Measurements from ENCODE around the gene KRT37. TPM values are rescaled to one million over a fixed set of nuclear protein-coding genes. Genes with fewer than 3 reads are reported as not detected.

The KRT37 gene
- polyA plus RNA-seq, 1 experiment, result not detected

DNA sequence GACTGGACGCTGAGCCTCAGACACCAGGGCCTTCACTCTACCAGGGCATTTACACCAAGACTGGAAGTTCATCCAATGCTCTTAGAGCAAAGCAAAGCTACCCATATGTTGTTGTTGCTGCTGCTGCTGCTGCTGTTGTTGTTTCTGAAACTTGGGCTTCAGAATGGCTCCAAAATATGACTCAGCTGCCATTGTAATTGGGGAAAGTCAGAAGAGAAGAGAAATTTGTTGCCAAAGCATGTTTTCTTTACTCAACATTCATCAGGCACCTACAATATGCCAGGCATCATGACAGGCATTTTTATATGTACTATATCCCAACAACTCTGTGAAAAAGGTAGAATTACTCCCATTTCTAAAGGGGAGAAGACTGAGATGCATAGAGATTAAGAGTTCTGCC is 30.9 kb upstream of the KRT37 start:
- TF ChIP-seq, protein P1, sequence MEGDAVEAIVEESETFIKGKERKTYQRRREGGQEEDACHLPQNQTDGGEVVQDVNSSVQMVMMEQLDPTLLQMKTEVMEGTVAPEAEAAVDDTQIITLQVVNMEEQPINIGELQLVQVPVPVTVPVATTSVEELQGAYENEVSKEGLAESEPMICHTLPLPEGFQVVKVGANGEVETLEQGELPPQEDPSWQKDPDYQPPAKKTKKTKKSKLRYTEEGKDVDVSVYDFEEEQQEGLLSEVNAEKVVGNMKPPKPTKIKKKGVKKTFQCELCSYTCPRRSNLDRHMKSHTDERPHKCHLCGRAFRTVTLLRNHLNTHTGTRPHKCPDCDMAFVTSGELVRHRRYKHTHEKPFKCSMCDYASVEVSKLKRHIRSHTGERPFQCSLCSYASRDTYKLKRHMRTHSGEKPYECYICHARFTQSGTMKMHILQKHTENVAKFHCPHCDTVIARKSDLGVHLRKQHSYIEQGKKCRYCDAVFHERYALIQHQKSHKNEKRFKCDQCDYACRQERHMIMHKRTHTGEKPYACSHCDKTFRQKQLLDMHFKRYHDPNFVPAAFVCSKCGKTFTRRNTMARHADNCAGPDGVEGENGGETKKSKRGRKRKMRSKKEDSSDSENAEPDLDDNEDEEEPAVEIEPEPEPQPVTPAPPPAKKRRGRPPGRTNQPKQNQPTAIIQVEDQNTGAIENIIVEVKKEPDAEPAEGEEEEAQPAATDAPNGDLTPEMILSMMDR (IDR thresholded peaks at IDR 0.05; ENCODE audit: insufficient read depth, low read depth, low read length), result no peak
- DNase-seq (ENCODE audit: low read depth), result no peak
- no peaks in the 10 kb centered on the region for H3K27me3 ChIP-seq (ENCODE audit: control insufficient read depth, insufficient read depth, low read length)
- POLR2A ChIA-PET, result no interaction called here
- no peaks in the 10 kb centered on the region for H3K36me3 ChIP-seq (ENCODE audit: control insufficient read depth, insufficient read depth, low read length)
- H3K4me3 ChIP-seq (ENCODE audit: low read depth, low read length), result no peak overlapping the region
- CTCF ChIA-PET, result interaction anchor here (1.0 to 1.2 kb wide), 2 partner anchors 37 to 207 kb away, joined by 3 read pairs; no protein-coding TSS in a partner anchor

DNA sequence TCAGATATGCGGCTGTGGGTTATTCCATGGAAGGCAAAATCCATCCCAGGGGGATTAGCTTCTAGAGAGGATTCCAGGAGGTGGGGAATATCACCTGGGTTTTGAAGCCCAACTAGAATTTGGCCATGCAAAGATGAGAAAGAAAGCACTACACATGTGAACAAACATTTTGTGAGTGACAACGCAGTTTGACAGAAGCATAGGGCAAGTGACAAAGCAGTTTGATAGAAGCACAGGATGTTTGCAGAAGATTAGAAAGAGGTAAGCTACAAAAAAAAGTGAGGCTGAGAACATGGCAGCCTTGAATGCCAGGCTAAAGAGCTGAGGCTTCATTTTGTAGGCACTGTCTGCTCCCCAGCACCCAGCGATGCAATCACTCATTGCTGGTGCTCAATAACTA is 28.7 kb upstream of the KRT37 start:
- TF ChIP-seq, protein P1 (IDR thresholded peaks at IDR 0.05; ENCODE audit: insufficient read depth, low read depth, low read length), result no peak
- Histone ChIP-seq H3K27me3 (ENCODE audit: control insufficient read depth, insufficient read depth, low read length) (no peaks in the 10 kb centered on the region), H3K4me3 (ENCODE audit: low read depth, low read length) (no peak overlapping the region), H3K36me3 (ENCODE audit: control insufficient read depth, insufficient read depth, low read length) (no peaks in the 10 kb centered on the region)
- CTCF ChIA-PET, result interaction anchor here (0.7 to 2.0 kb wide), 4 partner anchors 35 to 542 kb away, joined by 3 to 8 read pairs (median 4); no protein-coding TSS in a partner anchor
- DNase-seq (ENCODE audit: low read depth), result no peak
- POLR2A ChIA-PET, result no interaction called here

DNA sequence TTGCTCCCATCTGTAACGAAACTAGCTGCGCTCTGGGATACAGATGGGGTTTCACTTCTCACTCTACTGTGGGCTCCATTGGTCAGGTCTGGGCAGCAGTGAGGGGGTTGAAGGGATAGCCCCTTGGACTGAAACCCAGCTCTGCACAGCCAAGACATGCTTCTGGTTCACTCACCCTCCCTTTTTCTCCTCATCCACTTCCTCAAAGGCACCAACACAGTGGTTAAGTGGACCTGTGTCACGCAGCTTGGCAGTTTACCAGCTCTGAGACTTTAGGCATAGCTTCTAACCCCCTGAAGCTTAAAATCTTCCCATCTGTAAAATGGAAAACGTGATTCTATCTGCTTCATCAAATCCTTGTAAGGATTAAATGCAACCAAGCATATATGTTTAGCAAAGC is 27.9 kb upstream of the KRT37 start:
- no peak for DNase-seq (ENCODE audit: low read depth)
- TF ChIP-seq, protein P1 (IDR thresholded peaks at IDR 0.05; ENCODE audit: insufficient read depth, low read depth, low read length), result no peak
- ChIA-PET POLR2A (no interaction called here), CTCF (interaction anchor here (1.1 to 2.0 kb wide), 3 partner anchors 44 to 541 kb away, joined by 3 to 8 read pairs (median 3); no protein-coding TSS in a partner anchor)
- no peak overlapping the region for H3K4me3 ChIP-seq (ENCODE audit: low read depth, low read length)
- no peaks in the 10 kb centered on the region for H3K36me3 ChIP-seq (ENCODE audit: control insufficient read depth, insufficient read depth, low read length)
- no peaks in the 10 kb centered on the region for H3K27me3 ChIP-seq (ENCODE audit: control insufficient read depth, insufficient read depth, low read length)

DNA sequence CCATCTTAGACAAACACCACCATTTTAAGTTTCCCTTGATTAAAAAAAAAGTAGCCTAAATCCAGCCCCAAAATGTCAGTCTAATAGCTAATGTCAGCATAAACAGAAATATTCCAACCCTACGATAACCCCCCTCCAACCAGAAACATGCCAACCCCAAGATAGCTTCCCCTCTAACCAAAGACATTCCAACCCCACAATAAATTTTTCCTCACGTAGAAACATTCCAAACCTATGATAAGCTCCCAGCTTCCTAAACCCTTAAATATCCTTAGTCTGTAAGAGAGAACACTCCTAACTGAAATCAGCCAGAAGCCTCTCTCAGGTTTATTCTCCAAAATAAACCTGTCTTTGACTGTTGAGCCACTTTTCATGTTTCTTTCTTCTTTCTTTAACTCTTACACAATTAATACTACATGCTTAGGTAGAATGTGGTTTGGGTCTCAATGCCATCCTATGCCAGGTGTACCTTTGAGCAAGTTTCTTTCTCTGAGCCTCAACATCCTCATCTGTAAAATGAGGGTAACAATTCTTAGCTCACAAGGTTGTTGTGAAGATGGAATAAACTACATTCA is 26.9 kb upstream of the KRT37 start:
- peak; percentile 78 for DNase-seq (ENCODE audit: low read depth)
- Histone ChIP-seq H3K36me3 (ENCODE audit: control insufficient read depth, insufficient read depth, low read length) (no peaks in the 10 kb centered on the region), H3K27me3 (ENCODE audit: control insufficient read depth, insufficient read depth, low read length) (no peaks in the 10 kb centered on the region), H3K4me3 (ENCODE audit: low read depth, low read length) (no peak overlapping the region)
- TF ChIP-seq, protein P1 (IDR thresholded peaks at IDR 0.05; ENCODE audit: insufficient read depth, low read depth, low read length), result no peak
- ChIA-PET CTCF (interaction anchor here (0.8 to 0.9 kb wide), 3 partner anchors 47 to 214 kb away, joined by 3 to 5 read pairs (median 3); no protein-coding TSS in a partner anchor), POLR2A (interaction anchor here (0.6 kb wide), 1 partner anchor 83 kb away, joined by 4 read pairs; no protein-coding TSS in a partner anchor)

DNA sequence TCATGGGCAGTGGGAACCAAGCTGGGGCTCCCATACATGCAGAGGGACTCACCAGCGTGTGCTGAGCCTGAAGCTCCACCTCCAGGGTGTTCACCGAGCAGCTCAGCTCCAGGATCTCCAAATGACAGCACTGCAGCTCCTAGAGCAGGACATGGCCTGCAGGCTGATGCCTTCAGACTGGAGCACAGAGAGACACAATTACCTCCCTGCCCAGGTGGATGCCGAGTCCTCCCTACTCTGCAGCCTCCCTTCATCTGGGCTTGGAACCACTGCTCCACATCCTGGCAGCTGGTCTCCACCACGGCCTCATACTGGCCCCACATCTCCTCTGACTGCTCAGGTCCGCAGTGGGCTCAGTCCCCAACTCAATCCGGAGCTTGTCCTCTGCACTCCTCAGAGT is 24.6 kb upstream of the KRT37 start:
- no peaks in the 10 kb centered on the region for H3K27me3 ChIP-seq (ENCODE audit: control insufficient read depth, insufficient read depth, low read length)
- POLR2A ChIA-PET, result no interaction called here
- CTCF ChIA-PET, result interaction anchor here (1.0 to 2.1 kb wide), 2 partner anchors 12 to 99 kb away, joined by 3 to 12 read pairs; no protein-coding TSS in a partner anchor
- no peaks in the 10 kb centered on the region for H3K36me3 ChIP-seq (ENCODE audit: control insufficient read depth, insufficient read depth, low read length)
- no peak overlapping the region for H3K4me3 ChIP-seq (ENCODE audit: low read depth, low read length)
- DNase-seq (ENCODE audit: low read depth), result no peak
- TF ChIP-seq, protein P1 (IDR thresholded peaks at IDR 0.05; ENCODE audit: insufficient read depth, low read depth, low read length), result no peak

All from BJ (cell line).